H9 (cell line): Measurements from ENCODE around the gene NEK7. TPM values are rescaled to one million over a fixed set of nuclear protein-coding genes. Genes with fewer than 3 reads are reported as not detected.

Experiments used
- DNase-seq: peaks from one replicate; pipeline ENCODE4 v3.0.0-alpha.2; 2017
- H2AFZ ChIP-seq: one replicate; pipeline ENCODE4 v1.6.1; 2013; ENCODE audit warnings: mild to moderate bottlenecking, low read length, control low read depth, moderate library complexity
- H2AK5ac ChIP-seq: 2 replicates; pipeline ENCODE4 v1.6.1; 2013; ENCODE audit warnings: low read length, control low read depth, mixed read lengths; ENCODE audit not compliant: insufficient read length
- H2BK120ac ChIP-seq: one replicate; pipeline ENCODE4 v1.6.1; 2013; ENCODE audit warnings: low read depth, mild to moderate bottlenecking, low read length, control low read depth, inconsistent platforms; ENCODE audit not compliant: poor library complexity, severe bottlenecking
- H2BK12ac ChIP-seq: 2 replicates; pipeline ENCODE4 v1.6.1; 2013; ENCODE audit warnings: low read length, control low read depth, mixed read lengths, low read depth; ENCODE audit not compliant: insufficient read length
- H2BK15ac ChIP-seq: 2 replicates; pipeline ENCODE4 v1.6.1; 2013; ENCODE audit warnings: low read depth, low read length, control low read depth
- H2BK20ac ChIP-seq: one replicate; pipeline ENCODE4 v1.6.1; 2013; ENCODE audit warnings: low read depth, mild to moderate bottlenecking, low read length, control low read depth, inconsistent platforms; ENCODE audit not compliant: poor library complexity, severe bottlenecking
- H2BK5ac ChIP-seq: 2 replicates; pipeline ENCODE4 v1.6.1; 2013; ENCODE audit warnings: low read length, control low read depth, mixed read lengths; ENCODE audit not compliant: insufficient read length
- H3K14ac ChIP-seq: 2 replicates; pipeline ENCODE4 v1.6.1; 2013; ENCODE audit warnings: low read length, control low read depth; ENCODE audit not compliant: insufficient read depth
- H3K18ac ChIP-seq: 2 replicates; pipeline ENCODE4 v1.6.1; 2013; ENCODE audit warnings: low read depth, mild to moderate bottlenecking, mixed read lengths, low read length, control low read depth; ENCODE audit not compliant: insufficient read length
- H3K23ac ChIP-seq: 2 replicates; pipeline ENCODE4 v1.6.1; 2013; ENCODE audit warnings: low read length, control low read depth, mixed read lengths, low read depth; ENCODE audit not compliant: insufficient read length
- H3K23me2 ChIP-seq: 2 replicates; pipeline ENCODE4 v1.6.1; 2013; ENCODE audit warnings: low read depth, mild to moderate bottlenecking, mixed read lengths, low read length, control low read depth; ENCODE audit not compliant: insufficient read length, poor library complexity, severe bottlenecking
- H3K27ac ChIP-seq: 2 replicates; pipeline ENCODE4 v1.5.1; 2013; ENCODE audit warnings: low read length, control low read depth, mixed read lengths, low read depth; ENCODE audit not compliant: insufficient read length
- H3K27me3 ChIP-seq: 2 replicates; pipeline ENCODE4 v1.6.1; 2013; ENCODE audit warnings: low read length, control low read depth, inconsistent platforms; ENCODE audit not compliant: insufficient read depth
- H3K4ac ChIP-seq: 2 replicates; pipeline ENCODE4 v1.6.1; 2013; ENCODE audit warnings: low read depth, mild to moderate bottlenecking, control low read depth, inconsistent platforms, low read length, moderate library complexity
- H3K4me1 ChIP-seq: 2 replicates; pipeline ENCODE4 v1.6.1; 2013; ENCODE audit warnings: low read length, control low read depth, inconsistent platforms; ENCODE audit not compliant: insufficient read depth
- H3K4me2 ChIP-seq: 2 replicates; pipeline ENCODE4 v1.6.1; 2013; ENCODE audit warnings: low read length, control low read depth, mixed read lengths; ENCODE audit not compliant: insufficient read length, insufficient read depth
- H3K56ac ChIP-seq: 2 replicates; pipeline ENCODE4 v1.6.1; 2013; ENCODE audit warnings: low read depth, mild to moderate bottlenecking, mixed read lengths, low read length, control low read depth; ENCODE audit not compliant: insufficient read length
- H3K79me1 ChIP-seq: 2 replicates; pipeline ENCODE4 v1.6.1; 2013; ENCODE audit warnings: low read depth, mild to moderate bottlenecking, moderate library complexity, low read length, control low read depth, inconsistent platforms; ENCODE audit not compliant: insufficient read depth, poor library complexity, severe bottlenecking
- H3K79me2 ChIP-seq: 2 replicates; pipeline ENCODE4 v1.6.1; 2013; ENCODE audit warnings: low read length, control low read depth, inconsistent platforms; ENCODE audit not compliant: insufficient read depth
- H3K9ac ChIP-seq: 2 replicates; pipeline ENCODE4 v1.6.1; 2013; ENCODE audit warnings: low read length, control low read depth, mixed read lengths; ENCODE audit not compliant: insufficient read length; ENCODE audit errors: extremely low read depth
- H3K9me3 ChIP-seq: one replicate; pipeline ENCODE4 v1.6.1; 2013; ENCODE audit warnings: low read depth, low read length, inconsistent platforms; ENCODE audit not compliant: control insufficient read depth
- H3T11ph ChIP-seq: one replicate; pipeline ENCODE4 v1.6.1; 2013; ENCODE audit warnings: mild to moderate bottlenecking, low read length, control low read depth, inconsistent platforms
- H4K20me1 ChIP-seq: one replicate; pipeline ENCODE4 v1.6.1; 2013; ENCODE audit not compliant: control insufficient read depth, insufficient read length, insufficient read depth
- H4K5ac ChIP-seq: 2 replicates; pipeline ENCODE4 v1.6.1; 2013; ENCODE audit warnings: low read depth, mild to moderate bottlenecking, mixed read lengths, low read length, control low read depth; ENCODE audit not compliant: insufficient read length
- H4K8ac ChIP-seq: replicated peaks from 2 replicates; pipeline ENCODE4 v1.6.1; 2013; ENCODE audit warnings: low read length, control low read depth, mixed read lengths, low read depth; ENCODE audit not compliant: insufficient read length
- H4K91ac ChIP-seq: 2 replicates; pipeline ENCODE4 v1.6.1; 2013; ENCODE audit warnings: low read depth, mild to moderate bottlenecking, moderate library complexity, mixed read lengths, low read length, control low read depth; ENCODE audit not compliant: insufficient read length
- H3K27ac Mint-ChIP-seq, 3 experiments: 2 replicates in 2 of 3; 3 replicates in 1 of 3; pipeline ENCODE4 v1.8.0; 2020 to 2021; ENCODE audit warnings: mixed read lengths in 3 of 3, mild to moderate bottlenecking in 1 of 3, moderate library complexity in 1 of 3
- H3K27me3 Mint-ChIP-seq: 2 replicates; pipeline ENCODE4 v1.8.0; 2021; ENCODE audit warnings: low read depth, mild to moderate bottlenecking, moderate library complexity, mixed read lengths
- H3K36me3 Mint-ChIP-seq, 3 experiments: 2 replicates in 2 of 3; 3 replicates in 1 of 3; pipeline ENCODE4 v1.8.0; 2020 to 2021; ENCODE audit warnings: low read depth in 3 of 3, mixed read lengths in 3 of 3; ENCODE audit not compliant: insufficient read depth in 1 of 3
- H3K4me1 Mint-ChIP-seq, 2 experiments: 2 replicates each; pipeline ENCODE4 v1.8.0; 2020; ENCODE audit warnings: mixed read lengths in 2 of 2
- H3K4me3 Mint-ChIP-seq, 2 experiments: 2 replicates in 1 of 2; 3 replicates in 1 of 2; pipeline ENCODE4 v1.8.0; 2020 to 2021; ENCODE audit warnings: mild to moderate bottlenecking in 2 of 2, mixed read lengths in 2 of 2, moderate library complexity in 1 of 2
- H3K9me3 Mint-ChIP-seq, 2 experiments: 2 replicates in 1 of 2; 3 replicates in 1 of 2; pipeline ENCODE4 v1.8.0; 2020; ENCODE audit warnings: mild to moderate bottlenecking in 2 of 2, mixed read lengths in 2 of 2, moderate library complexity in 1 of 2
- CTCF ChIP-seq: fragments of 200-600 bp; sonication (generic); conservative IDR thresholded peaks from 3 replicates; pipeline ENCODE4 v1.8.0; 2021; ENCODE audit warnings: antibody characterized with exemption, mild to moderate bottlenecking
- WGBS: extraction: QIAGEN DNeasy Blood & Tissue Kit; methylation state at CpG from one replicate; pipeline ENCODE4 v1.1.7; 2013; ENCODE audit warnings: missing lambda C conversion rate, low lambda C conversion rate, mixed read lengths; ENCODE audit not compliant: insufficient read length; ENCODE audit errors: extremely low coverage; 5-methylcytosine and 5-hydroxymethylcytosine counted together
- total RNA-seq: library from RNA; stranded (reverse); gene quantifications from 2 replicates; pipeline ENCODE4 v1.2.1, GENCODE V29; 2021

Gene NEK7
- total RNA-seq, 1 experiment from 2014 or later = 9.6 TPM

GRCh38 chr1:198155253-198155652 is 1.5 kb upstream of the NEK7 start:
- Histone ChIP-seq H4K20me1 (no peaks in the 10 kb centered on the region), H3K79me1 (no peaks in the 10 kb centered on the region), H2AFZ (no peak overlapping the region), H2BK15ac (no peak overlapping the region), H3K27ac (no peak overlapping the region), H3T11ph (no peak overlapping the region), H3K79me2 (no peaks in the 10 kb centered on the region), H3K4ac (no peak overlapping the region), H2BK5ac (no peak overlapping the region), H3K18ac (no peak overlapping the region), H4K8ac (no peak overlapping the region), H3K14ac (no peak overlapping the region), H2AK5ac (no peak overlapping the region), H2BK12ac (no peak overlapping the region), H2BK120ac (no peak overlapping the region), H3K4me1 (peaks cover 7% of the 10 kb centered on the region; the same call in 1 of the 2 replicates), H3K56ac (no peak overlapping the region), H3K23ac (no peak overlapping the region), H2BK20ac (no peak overlapping the region), H4K91ac (no peak overlapping the region), H3K27me3 (no peaks in the 10 kb centered on the region), H3K9me3 (no peaks in the 10 kb centered on the region), H4K5ac (no peak overlapping the region), H3K23me2 (peaks cover 11% of the 10 kb centered on the region), H3K4me2 (no peak overlapping the region), H3K9ac (no peak overlapping the region)
- Mint-ChIP-seq H3K27ac (no peak overlapping the region), H3K27me3 (no peaks in the 10 kb centered on the region), H3K4me1 (peaks cover 21 to 24% of the 10 kb centered on the region in 2 experiments), H3K4me3 (no peak overlapping the region), H3K9me3 (no peaks in the 10 kb centered on the region; a peak in 1 of 5 replicates), H3K36me3 (no peaks in the 10 kb centered on the region)
- no CpG with 5 or more reads among the region's 5 CpGs for WGBS
- DNase-seq = no peak
- TF ChIP-seq CTCF = no peak
